NCI-H2107 (cell line): ENCODE data around the gene EIF3L.

ENCODE experiments used
- DNase-seq: peaks from one replicate; lab custom pipeline; 2025; lab: John Stamatoyannopoulos, UW

The EIF3L gene

DNA sequence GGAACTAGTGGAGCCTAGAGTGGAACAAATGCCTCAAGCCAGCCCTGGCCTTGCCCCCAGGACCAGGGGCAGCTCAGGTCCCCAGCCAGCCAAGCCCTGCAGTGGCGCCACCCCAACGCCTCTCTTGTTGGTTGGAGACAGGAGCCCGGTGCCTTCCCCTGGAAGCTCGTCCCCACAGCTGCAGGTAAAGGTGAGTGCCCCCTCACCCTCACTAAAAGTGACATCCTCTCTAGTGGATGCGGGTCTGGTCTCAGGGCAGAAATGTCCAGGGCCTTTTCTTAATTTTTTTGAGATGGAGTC, 78.4 kb downstream of the EIF3L start:
- DNase-seq, result no peak

DNA sequence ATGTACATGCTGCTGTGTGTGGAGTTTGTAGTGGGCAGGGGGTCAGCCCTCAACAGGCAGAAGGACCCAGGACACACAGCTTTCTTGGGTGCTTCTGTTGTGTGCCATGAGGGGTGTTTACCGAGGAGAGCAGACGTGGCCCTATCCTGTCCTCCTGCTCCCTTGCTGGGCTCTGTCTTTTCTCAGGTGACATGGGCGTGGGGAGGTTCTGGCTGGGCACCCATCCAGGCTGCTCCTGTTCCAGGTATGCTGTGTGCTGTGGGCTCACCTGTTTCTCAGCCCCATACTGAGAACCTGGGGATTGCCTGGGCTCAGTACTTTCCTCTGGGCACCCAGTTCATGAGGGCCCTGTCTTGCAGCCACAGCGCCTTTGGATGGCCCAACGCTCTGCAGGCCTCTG, 80.2 kb downstream of the EIF3L start:
- no peak for DNase-seq

DNA sequence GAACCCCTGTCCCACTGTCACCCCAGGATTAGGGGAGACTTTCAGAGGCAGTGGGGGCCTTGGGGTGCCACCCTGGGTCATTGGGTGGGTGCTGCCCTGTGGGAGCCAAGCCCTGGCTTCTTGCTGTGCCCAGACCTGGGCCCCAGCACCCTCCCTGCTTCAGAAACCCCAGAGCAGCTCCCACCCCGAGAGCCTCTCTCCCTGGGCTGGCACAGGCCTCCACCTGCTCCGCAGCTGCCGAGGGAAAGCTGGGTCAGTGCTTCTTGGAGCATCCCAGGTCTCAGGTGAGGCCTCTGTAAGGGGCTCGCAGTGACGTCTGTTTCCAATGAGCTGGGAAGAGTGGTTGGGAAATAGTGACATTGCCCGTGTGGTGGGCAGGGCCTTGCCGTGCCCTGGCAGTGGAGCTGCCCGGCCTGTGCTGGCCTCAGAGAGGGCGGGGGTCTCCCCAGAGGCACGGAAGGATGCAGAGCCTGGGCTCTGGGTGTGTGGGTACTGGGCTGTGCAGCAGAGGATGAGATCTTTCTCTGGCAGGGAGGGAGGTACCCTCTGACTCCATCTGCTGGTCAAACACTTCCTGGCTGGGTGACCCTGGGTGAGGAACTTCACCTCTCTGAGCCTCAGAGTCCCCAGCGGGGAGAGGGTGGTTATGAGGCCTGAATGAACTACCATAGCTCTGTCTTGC, 81.2 kb downstream of the EIF3L start:
- no peak for DNase-seq

DNA sequence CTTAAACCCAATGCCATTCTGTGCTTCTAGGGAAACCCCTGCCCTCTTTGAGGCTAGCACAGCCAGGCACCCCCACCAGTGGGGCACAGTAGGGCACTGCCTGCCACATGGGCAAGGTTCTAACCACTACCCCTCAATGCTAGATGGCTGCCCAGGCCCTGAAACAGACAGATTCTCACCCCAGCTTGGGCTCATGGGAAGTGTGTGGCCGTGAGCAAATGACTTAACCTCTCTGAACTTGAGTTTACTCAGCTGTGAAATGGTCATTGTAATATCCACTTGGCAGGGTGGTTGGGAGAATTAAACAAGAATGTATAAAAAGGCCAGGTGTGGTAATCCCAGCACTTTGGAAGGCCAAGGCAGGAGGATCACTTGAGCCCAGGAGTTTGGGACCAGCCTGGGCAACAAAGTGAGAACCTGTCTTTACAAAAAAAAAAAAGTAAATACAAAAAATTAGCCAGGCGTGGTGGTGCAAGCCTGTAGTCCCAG, 81.8 kb downstream of the EIF3L start:
- DNase-seq, result no peak

DNA sequence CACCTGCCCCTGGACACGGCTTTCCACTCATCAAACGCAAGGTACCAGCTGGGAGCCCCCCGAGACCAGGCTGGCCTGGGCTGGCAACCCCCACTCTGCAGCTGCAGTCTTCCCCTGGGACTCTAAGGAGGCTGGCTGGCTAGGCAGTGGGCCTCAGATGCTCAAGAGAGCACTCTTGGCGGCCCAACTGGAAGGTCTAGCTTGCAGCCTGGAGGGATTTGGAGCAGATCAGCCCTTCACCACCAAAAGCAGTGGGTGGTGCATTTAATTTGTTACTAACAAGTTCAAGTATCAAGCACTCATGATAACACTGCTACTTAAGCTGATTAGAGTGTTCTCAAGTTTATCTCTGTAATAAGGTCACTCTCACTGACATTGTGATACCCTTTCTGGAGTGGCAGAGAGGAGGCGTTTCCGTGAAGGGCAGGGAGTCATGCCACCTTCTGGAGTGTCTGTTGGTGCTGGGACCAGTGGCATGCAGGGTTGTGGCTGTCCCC, 82.7 kb downstream of the EIF3L start:
- no peak for DNase-seq

DNA sequence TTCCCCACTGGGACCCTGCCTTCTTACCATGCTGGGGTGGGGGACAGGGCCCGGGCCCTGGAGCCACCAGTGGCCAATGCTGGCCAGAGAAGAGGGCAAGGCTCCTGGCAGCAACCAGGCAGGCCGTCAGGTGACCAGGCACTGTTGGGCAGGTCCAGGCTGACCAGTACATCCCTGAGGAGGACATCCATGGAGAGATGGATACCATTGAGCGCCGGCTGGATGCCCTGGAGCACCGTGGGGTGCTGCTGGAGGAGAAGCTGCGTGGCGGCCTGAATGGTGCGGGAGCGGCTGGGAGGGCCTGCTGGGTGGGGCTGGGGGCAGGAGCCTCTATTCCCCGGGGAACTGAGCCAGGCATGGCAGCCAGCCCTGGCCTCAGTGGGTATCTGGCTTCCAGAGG, 83.2 kb downstream of the EIF3L start:
- no peak for DNase-seq

DNA sequence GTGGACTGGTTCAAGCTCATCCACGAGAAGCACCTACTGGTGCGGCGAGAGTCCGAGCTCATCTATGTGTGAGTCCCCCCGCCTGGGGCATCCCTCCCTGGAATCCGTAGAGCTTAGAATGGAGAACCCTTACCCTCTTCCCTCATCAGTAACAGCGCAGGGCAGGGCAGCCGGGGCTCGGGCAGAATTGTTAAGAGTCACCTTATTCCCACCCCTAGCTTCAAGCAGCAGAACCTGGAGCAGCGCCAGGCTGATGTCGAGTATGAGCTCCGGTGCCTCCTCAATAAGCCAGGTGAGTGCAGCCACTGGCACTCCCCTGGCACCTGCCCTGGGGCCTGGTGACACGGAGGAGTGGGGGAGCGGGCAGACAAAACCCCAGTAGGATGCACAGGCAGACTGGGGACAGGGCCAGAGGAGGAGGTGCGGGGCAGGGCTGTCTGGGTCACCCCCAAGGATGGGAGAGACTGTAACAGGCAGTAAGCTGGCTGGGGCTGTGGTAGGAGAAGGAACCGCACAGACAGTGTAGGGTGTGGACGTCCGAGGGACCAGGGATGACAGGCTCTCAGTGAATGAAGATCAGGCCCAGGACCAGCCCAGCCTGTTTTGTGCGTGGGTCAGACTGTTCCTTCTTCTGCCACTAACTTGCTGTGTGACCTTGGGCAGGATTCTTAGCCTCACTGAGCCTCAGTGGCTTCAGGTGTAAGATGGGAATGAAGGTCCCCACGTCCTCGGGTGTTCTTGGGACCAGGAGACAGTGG, 83.8 kb downstream of the EIF3L start:
- peak; percentile 14 for DNase-seq

DNA sequence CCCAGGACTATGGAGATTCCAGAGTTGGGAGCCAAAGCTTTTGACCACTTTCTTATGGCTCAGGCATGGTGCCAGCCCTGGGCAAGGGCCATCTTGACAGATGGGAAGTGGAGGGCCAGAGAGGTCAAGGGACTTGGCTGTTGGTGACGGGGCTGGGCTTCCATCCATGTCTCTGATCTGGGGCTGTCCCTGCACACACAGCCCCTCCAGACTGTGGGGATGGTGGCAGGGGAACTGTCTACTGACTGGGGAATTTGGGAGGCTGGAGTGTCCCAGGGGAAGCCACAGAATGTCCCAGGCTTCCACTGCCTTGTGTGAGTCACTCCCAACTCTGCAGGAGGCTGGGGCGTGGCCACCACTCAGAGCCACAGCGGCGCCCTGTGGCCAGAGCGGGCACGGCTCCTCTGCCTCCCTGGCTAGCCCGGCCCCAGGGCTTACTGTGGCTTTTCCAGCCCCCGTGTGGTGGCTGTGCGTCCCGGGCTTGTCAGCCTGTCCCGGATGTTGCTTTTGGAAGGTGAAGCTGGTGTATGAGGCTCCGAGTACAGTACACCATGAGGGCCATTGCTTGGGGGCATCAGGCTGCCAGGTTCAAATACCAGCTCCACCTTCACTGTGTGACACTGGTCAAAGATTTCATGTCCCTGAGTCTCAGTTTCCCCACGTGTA, 84.6 kb downstream of the EIF3L start:
- DNase-seq, result peak; percentile 18
